ENCODE results near the gene GRAMD1B.

The GRAMD1B gene

GRCh38 chr11:123429913-123430720, at the start of gene GRAMD1B:
GRAMD1B (plus strand) TSS chr11:123430269; CDS start chr11:123430793, 524 bp downstream.
- Mint-ChIP-seq H3K27ac (peak within 1 kb of the TSS; percentile 95), H3K9me3 (no peaks in the 10 kb centered on the region), H3K27me3 (ENCODE audit: low read depth) (no peaks in the 10 kb centered on the region), H3K4me1 (ENCODE audit: low read depth) (peaks cover 41% of the 10 kb centered on the region), H3K36me3 (ENCODE audit: low read depth) (peaks cover 24% of the 10 kb centered on the region), H3K4me3 (peak within 1 kb of the TSS; percentile 96)
- DNase-seq (ENCODE audit: low spot score), result peak; percentile 76

GRCh38 chr11:123381149-123381548, 48.9 kb upstream of the GRAMD1B start:
- peaks cover 1% of the 10 kb centered on the region for H3K36me3 Mint-ChIP-seq (ENCODE audit: low read depth)

GRCh38 chr11:123381817-123382554, 48.1 kb upstream of the GRAMD1B start:
- peaks cover 1% of the 10 kb centered on the region for H3K36me3 Mint-ChIP-seq (ENCODE audit: low read depth)

More at GRCh38 chr11:123381149-123381548, 48.9 kb upstream of the GRAMD1B start:
- Mint-ChIP-seq H3K4me1 (ENCODE audit: low read depth) (peaks cover 28% of the 10 kb centered on the region), H3K27me3 (ENCODE audit: low read depth) (no peaks in the 10 kb centered on the region), H3K4me3 (peak overlapping the region; percentile 68), H3K9me3 (no peaks in the 10 kb centered on the region), H3K27ac (peak overlapping the region; percentile 71)
- DNase-seq (ENCODE audit: low spot score), result no peak

GRCh38 chr11:123382555-123383074, 47.5 kb upstream of the GRAMD1B start:
- Mint-ChIP-seq H3K4me1 (ENCODE audit: low read depth) (peaks cover 22% of the 10 kb centered on the region), H3K36me3 (ENCODE audit: low read depth) (peaks cover 1% of the 10 kb centered on the region), H3K9me3 (no peaks in the 10 kb centered on the region), H3K4me3 (peak overlapping the region; percentile 49), H3K27ac (no peak overlapping the region), H3K27me3 (ENCODE audit: low read depth) (no peaks in the 10 kb centered on the region)
- DNase-seq (ENCODE audit: low spot score), result peak; percentile 39

More at GRCh38 chr11:123381817-123382554, 48.1 kb upstream of the GRAMD1B start:
- DNase-seq (ENCODE audit: low spot score), result peak; percentile 80
- peaks cover 26% of the 10 kb centered on the region for H3K4me1 Mint-ChIP-seq (ENCODE audit: low read depth)
- no peaks in the 10 kb centered on the region for H3K9me3 Mint-ChIP-seq
- no peaks in the 10 kb centered on the region for H3K27me3 Mint-ChIP-seq (ENCODE audit: low read depth)
- H3K27ac Mint-ChIP-seq, result peak overlapping the region; percentile 71
- peak overlapping the region; percentile 68 for H3K4me3 Mint-ChIP-seq

GRCh38 chr11:123384116-123384515, 46.0 kb upstream of the GRAMD1B start:
- Mint-ChIP-seq H3K36me3 (ENCODE audit: low read depth) (peaks cover 1% of the 10 kb centered on the region), H3K27ac (no peak overlapping the region), H3K27me3 (ENCODE audit: low read depth) (no peaks in the 10 kb centered on the region), H3K4me3 (no peak overlapping the region), H3K9me3 (no peaks in the 10 kb centered on the region), H3K4me1 (ENCODE audit: low read depth) (peaks cover 19% of the 10 kb centered on the region)
- DNase-seq (ENCODE audit: low spot score), result no peak

GRCh38 chr11:123386796-123387510, 43.1 kb upstream of the GRAMD1B start:
- H3K4me3 Mint-ChIP-seq, result no peak overlapping the region
- no peak for DNase-seq (ENCODE audit: low spot score)
- no peaks in the 10 kb centered on the region for H3K9me3 Mint-ChIP-seq
- H3K27me3 Mint-ChIP-seq (ENCODE audit: low read depth), result no peaks in the 10 kb centered on the region
- H3K4me1 Mint-ChIP-seq (ENCODE audit: low read depth), result peaks cover 7% of the 10 kb centered on the region
- no peaks in the 10 kb centered on the region for H3K36me3 Mint-ChIP-seq (ENCODE audit: low read depth)
- no peak overlapping the region for H3K27ac Mint-ChIP-seq

- Mint-ChIP-seq H3K36me3 (ENCODE audit: low read depth) (no peaks in the 10 kb centered on the region), H3K4me3 (no peak overlapping the region), H3K4me1 (ENCODE audit: low read depth) (peaks cover 21% of the 10 kb centered on the region), H3K9me3 (no peaks in the 10 kb centered on the region), H3K27me3 (ENCODE audit: low read depth) (no peaks in the 10 kb centered on the region), H3K27ac (no peak overlapping the region)
- DNase-seq (ENCODE audit: low spot score), result no peak
Observed at GRCh38 chr11:123388640-123389039, 41.4 kb upstream of the GRAMD1B start.

GRCh38 chr11:123390146-123390545, 39.9 kb upstream of the GRAMD1B start:
- no peak for DNase-seq (ENCODE audit: low spot score)
- H3K9me3 Mint-ChIP-seq, result no peaks in the 10 kb centered on the region
- H3K27ac Mint-ChIP-seq, result no peak overlapping the region
- no peaks in the 10 kb centered on the region for H3K27me3 Mint-ChIP-seq (ENCODE audit: low read depth)
- no peaks in the 10 kb centered on the region for H3K36me3 Mint-ChIP-seq (ENCODE audit: low read depth)
- H3K4me3 Mint-ChIP-seq, result no peak overlapping the region
- H3K4me1 Mint-ChIP-seq (ENCODE audit: low read depth), result peaks cover 27% of the 10 kb centered on the region

GRCh38 chr11:123391646-123392348, 38.3 kb upstream of the GRAMD1B start:
- no peaks in the 10 kb centered on the region for H3K36me3 Mint-ChIP-seq (ENCODE audit: low read depth)
- no peaks in the 10 kb centered on the region for H3K9me3 Mint-ChIP-seq
- H3K4me3 Mint-ChIP-seq, result peak overlapping the region; percentile 36
- peaks cover 29% of the 10 kb centered on the region for H3K4me1 Mint-ChIP-seq (ENCODE audit: low read depth)
- H3K27me3 Mint-ChIP-seq (ENCODE audit: low read depth), result no peaks in the 10 kb centered on the region
- no peak for DNase-seq (ENCODE audit: low spot score)
- peak overlapping the region; percentile 27 for H3K27ac Mint-ChIP-seq

- no peaks in the 10 kb centered on the region for H3K9me3 Mint-ChIP-seq
- peak overlapping the region; percentile 43 for H3K4me3 Mint-ChIP-seq
- H3K27me3 Mint-ChIP-seq (ENCODE audit: low read depth), result no peaks in the 10 kb centered on the region
- no peak for DNase-seq (ENCODE audit: low spot score)
- H3K4me1 Mint-ChIP-seq (ENCODE audit: low read depth), result peaks cover 29% of the 10 kb centered on the region
- H3K27ac Mint-ChIP-seq, result peak overlapping the region; percentile 45
- H3K36me3 Mint-ChIP-seq (ENCODE audit: low read depth), result no peaks in the 10 kb centered on the region
Observed at GRCh38 chr11:123392431-123392830, 37.6 kb upstream of the GRAMD1B start.

GRCh38 chr11:123392844-123393243, 37.2 kb upstream of the GRAMD1B start:
- Mint-ChIP-seq H3K4me1 (ENCODE audit: low read depth) (peaks cover 29% of the 10 kb centered on the region), H3K4me3 (peak overlapping the region; percentile 43), H3K36me3 (ENCODE audit: low read depth) (no peaks in the 10 kb centered on the region), H3K9me3 (no peaks in the 10 kb centered on the region), H3K27me3 (ENCODE audit: low read depth) (no peaks in the 10 kb centered on the region), H3K27ac (peak overlapping the region; percentile 45)
- DNase-seq (ENCODE audit: low spot score), result no peak

GRCh38 chr11:123393312-123393927, 36.6 kb upstream of the GRAMD1B start:
- Mint-ChIP-seq H3K9me3 (no peaks in the 10 kb centered on the region), H3K36me3 (ENCODE audit: low read depth) (no peaks in the 10 kb centered on the region), H3K4me1 (ENCODE audit: low read depth) (peaks cover 29% of the 10 kb centered on the region), H3K27ac (no peak overlapping the region), H3K27me3 (ENCODE audit: low read depth) (no peaks in the 10 kb centered on the region), H3K4me3 (peak overlapping the region; percentile 43)
- DNase-seq (ENCODE audit: low spot score), result no peak

GRCh38 chr11:123404676-123405075, 25.4 kb upstream of the GRAMD1B start:
- no peaks in the 10 kb centered on the region for H3K27me3 Mint-ChIP-seq (ENCODE audit: low read depth)
- peaks cover 32% of the 10 kb centered on the region for H3K4me1 Mint-ChIP-seq (ENCODE audit: low read depth)
- DNase-seq (ENCODE audit: low spot score), result no peak
- no peaks in the 10 kb centered on the region for H3K36me3 Mint-ChIP-seq (ENCODE audit: low read depth)
- peak overlapping the region; percentile 2 for H3K27ac Mint-ChIP-seq
- no peaks in the 10 kb centered on the region for H3K9me3 Mint-ChIP-seq
- no peak overlapping the region for H3K4me3 Mint-ChIP-seq

Data from T-helper 2 cell treated with Interferon-gamma antibody and Interleukin-4, amounts not matched to agents 5 μg/mL and 100 μg/mL, for 36 hours (primary cell).